Measurements from ENCODE around the gene FSTL4. TPM values are rescaled to one million over a fixed set of nuclear protein-coding genes. Genes with fewer than 3 reads are reported as not detected.

Gene FSTL4
- total and polyA plus RNA-seq, 8 donors = 0.11 to 2.9 (median 0.22) TPM

GRCh38 chr5:133307275-133307674 lies 305.1 kb downstream of the FSTL4 start:
- intact Hi-C loops (cut with DNase I) = no loop called here
- TF ChIP-seq CTCF (IDR thresholded peaks at IDR 0.05) = no peak
- Histone ChIP-seq H3K4me3 (no peak overlapping the region), H3K27ac (no peak overlapping the region), H3K27me3 (no peaks in the 10 kb centered on the region), H3K36me3 (no peaks in the 10 kb centered on the region), H3K4me1 (no peaks in the 10 kb centered on the region), H3K9me3 (no peaks in the 10 kb centered on the region)
- DNase-seq (no peak), ATAC-seq (no peak)

GRCh38 chr5:133304707-133305216 lies 307.6 kb downstream of the FSTL4 start:
- Histone ChIP-seq H3K36me3 (no peaks in the 10 kb centered on the region), H3K27me3 (no peaks in the 10 kb centered on the region), H3K27ac (no peak overlapping the region), H3K4me1 (no peaks in the 10 kb centered on the region), H3K9me3 (no peaks in the 10 kb centered on the region), H3K4me3 (no peak overlapping the region)
- no peak for TF ChIP-seq CTCF (IDR thresholded peaks at IDR 0.05)
- intact Hi-C loops (cut with DNase I) = no loop called here
- no peak for ATAC-seq
- no peak for DNase-seq

DNA sequence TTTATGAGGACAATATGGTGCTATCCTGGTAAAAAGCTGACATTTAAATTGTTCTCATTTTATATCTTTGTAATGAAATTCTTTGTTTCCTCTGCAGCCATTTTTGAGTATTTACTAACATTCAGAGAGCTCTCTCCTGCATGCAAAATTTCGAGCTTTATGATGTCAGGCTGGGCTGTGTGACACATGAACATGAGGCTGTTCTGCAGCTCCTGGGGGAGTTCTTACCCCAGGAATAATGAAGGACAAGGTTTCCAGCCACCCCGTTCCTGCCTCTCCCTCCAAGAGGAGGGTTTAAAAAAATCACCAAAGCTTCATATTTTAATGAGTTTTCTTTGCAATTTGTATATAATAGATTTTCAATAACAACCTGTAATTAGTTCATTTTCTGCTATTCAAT lies 308.2 kb downstream of the FSTL4 start:
- Histone ChIP-seq H3K4me3 (no peak overlapping the region), H3K4me1 (no peaks in the 10 kb centered on the region), H3K27ac (no peak overlapping the region), H3K9me3 (no peaks in the 10 kb centered on the region), H3K36me3 (no peaks in the 10 kb centered on the region), H3K27me3 (no peaks in the 10 kb centered on the region)
- no peak for TF ChIP-seq CTCF (IDR thresholded peaks at IDR 0.05)
- intact Hi-C loops (cut with DNase I) = no loop called here
- no peak for DNase-seq
- no peak for ATAC-seq

GRCh38 chr5:133303298-133303697 lies 309.0 kb downstream of the FSTL4 start:
- DNase-seq (no peak), ATAC-seq (no peak)
- Histone ChIP-seq H3K4me3 (no peak overlapping the region), H3K9me3 (no peaks in the 10 kb centered on the region), H3K27ac (no peak overlapping the region), H3K27me3 (no peaks in the 10 kb centered on the region), H3K4me1 (no peaks in the 10 kb centered on the region), H3K36me3 (no peaks in the 10 kb centered on the region)
- intact Hi-C loops (cut with DNase I) = no loop called here
- TF ChIP-seq CTCF (IDR thresholded peaks at IDR 0.05) = no peak

GRCh38 chr5:133299728-133300127 lies 312.6 kb downstream of the FSTL4 start:
- Histone ChIP-seq H3K9me3 (no peaks in the 10 kb centered on the region), H3K4me3 (no peak overlapping the region), H3K27me3 (no peaks in the 10 kb centered on the region), H3K4me1 (no peaks in the 10 kb centered on the region), H3K36me3 (no peaks in the 10 kb centered on the region), H3K27ac (no peak overlapping the region)
- no peak for DNase-seq
- no peak for TF ChIP-seq CTCF (IDR thresholded peaks at IDR 0.05)
- intact Hi-C loops (cut with DNase I) = no loop called here
- ATAC-seq = no peak
